Right kidney (tissue), 9 donors: ENCODE results near the gene CFHR3.
"Not testable (repeated sequence)": the region's sequence is repeated elsewhere in the genome, so short reads cannot be mapped to it uniquely, and the experiment has no call there.

Source experiments
- DNase-seq: peaks from one replicate; pipeline ENCODE4 v3.0.0-alpha.2; 2016
- long read RNA-seq, 8 donors: transcript quantifications; one replicate each; lab custom pipeline, GENCODE V29; 2026

CFHR3 gene
- long read RNA-seq, donor 1, result 0 reads
- long read RNA-seq, donor 2, result 0 reads
- long read RNA-seq, donor 3, result 0 reads
- long read RNA-seq, donor 4, result 0 reads
- long read RNA-seq, donor 5, result 0 reads
- long read RNA-seq, donor 6, result 0 reads
- long read RNA-seq, donor 7, result 0 reads
- long read RNA-seq, donor 8, result 0 reads

GRCh38 chr1:196774603-196775002 is at the start of gene CFHR3:
TSS of gene CFHR3 (plus strand) at chr1:196774840. CDS start at chr1:196774887, 47 bp downstream.
- no peak for DNase-seq

DNA sequence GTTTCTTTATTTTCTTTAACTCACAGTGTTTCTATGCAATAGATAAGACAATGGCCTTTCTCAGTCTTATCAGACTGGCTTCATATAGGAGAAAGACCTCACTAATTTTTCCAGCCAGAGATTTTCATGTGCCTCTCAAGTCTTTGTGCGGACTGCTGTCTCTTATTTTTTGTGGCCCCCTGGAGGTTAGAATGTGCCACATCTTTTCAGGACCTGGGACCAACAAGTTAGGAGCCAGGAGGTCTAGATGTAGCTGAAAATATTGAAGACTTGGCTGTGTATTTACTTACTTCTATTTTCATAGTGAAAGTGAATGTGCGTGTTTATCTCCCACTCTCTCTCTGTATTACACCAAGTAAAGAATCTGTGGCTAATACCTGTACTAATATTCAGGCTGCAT is 42.1 kb upstream of the CFHR3 start:
- DNase-seq, result no peak

DNA sequence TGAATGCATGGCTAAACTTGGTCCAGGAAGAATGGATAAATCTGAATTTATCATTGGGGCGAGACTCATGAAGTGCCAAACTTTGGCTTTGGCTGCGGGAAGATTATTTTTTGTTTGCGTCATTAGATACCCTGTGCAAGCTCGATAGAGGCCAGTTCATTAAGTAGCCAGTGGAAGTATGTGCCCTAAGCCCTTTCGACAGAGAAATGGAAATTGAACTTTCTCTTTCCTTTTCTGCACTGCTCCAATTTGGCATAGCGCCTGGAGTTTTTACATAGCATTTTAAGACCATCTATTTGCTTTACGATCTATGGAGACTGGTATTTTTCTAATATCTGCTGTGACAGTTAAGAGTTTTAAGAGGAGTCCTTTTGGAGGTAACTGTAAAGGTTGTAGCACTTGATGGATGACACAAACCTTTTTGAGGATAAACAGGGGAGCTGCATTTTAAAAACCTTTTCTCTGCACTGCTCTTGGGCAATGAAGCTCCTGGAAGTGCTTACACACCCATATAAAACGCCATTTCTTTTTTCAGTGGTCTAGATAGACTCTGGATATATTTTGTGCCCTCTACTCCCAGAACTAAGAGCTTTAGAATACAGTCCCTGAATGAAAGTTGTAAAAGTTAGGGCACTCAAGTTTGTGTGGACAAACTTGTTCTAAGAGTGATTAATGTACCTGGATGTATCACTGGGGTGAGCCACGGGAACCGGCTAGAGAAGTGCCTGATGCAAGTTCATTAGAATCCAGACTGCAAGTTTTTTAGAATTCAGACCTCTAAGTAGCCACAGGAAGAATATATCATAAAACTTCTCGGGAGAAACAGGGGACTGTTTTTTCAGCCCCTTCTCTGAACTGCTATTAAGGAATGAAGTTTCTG is 41.3 kb upstream of the CFHR3 start:
- DNase-seq, result no peak

GRCh38 chr1:196734006-196734405 is 40.6 kb upstream of the CFHR3 start:
- DNase-seq, result no peak

DNA sequence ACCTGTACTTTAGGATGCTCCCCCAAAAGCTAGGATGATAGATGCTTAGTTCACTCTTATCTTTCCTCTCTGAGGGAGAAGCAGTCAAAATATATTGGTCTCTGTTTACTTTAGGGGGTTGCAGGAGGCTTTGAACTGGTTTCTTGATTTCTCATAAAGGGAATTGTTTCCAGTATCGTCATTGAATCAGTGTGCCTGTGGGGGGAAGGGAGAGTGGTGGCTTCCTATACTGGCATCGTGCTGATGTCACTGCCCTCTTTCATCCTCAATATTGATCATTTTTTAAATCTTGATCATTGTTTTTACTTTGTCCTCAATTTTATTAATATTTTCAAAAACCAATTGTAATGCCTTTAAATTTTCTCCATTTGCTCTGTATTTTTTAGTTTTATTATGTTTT is 40.2 kb upstream of the CFHR3 start:
- no peak for DNase-seq

- no peak for DNase-seq
Measured at GRCh38 chr1:196738730-196739129, 35.9 kb upstream of the CFHR3 start.

- DNase-seq, result not testable (repeated sequence)
Measured at GRCh38 chr1:196743244-196743643, 31.4 kb upstream of the CFHR3 start.

DNA sequence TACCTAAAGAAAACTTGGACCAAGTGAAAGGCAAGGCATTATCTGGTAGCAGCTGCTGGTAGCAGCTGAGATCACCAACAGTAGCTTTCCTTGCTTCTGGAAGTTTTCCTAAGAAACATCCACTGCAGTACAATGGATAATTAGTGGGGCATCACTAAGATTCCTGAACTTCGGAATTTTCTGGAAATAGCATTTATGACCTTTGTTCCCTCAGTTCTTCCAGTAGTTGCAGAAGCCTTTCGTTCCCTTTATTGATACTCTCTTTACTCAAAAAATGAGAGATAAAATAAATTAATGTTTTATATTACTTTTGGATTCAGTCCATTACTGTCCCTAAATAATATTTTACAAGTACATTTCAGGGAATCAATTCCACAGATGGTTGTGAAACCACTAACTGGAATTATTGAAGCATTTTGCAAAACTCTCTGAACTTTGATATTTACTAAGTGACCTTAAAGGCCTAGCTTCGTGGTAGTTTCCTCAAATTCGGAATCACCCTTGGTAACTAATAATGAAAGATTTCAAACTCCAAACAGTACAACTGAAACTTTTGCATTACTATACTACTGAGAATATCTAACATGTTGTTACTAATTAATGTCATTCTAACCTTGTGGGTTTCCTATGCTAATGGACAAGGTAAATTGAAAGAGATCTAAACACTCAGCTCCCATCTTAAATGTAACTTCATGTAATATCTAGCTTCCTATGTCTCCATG is 9.5 kb upstream of the CFHR3 start:
- DNase-seq, result not testable (repeated sequence)

DNA sequence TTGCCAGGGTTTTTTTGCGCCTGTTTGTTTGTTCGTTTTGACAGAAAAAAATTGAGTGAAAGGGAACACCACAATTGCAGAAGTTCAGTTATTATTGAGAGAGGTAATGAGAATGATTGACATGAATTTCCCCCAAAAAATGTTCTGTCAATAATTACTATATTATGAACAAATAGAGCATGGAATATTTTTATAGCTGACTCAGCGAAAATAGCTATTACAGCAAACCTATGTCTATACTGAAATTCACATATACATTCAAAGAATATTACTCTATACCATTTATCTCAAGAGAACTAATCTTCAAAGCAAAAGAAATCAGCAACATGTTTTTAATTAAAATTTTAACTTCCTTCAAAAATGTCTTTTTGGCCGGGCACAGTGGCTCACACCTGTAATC is 4.8 kb upstream of the CFHR3 start:
- not testable (repeated sequence) for DNase-seq

DNA sequence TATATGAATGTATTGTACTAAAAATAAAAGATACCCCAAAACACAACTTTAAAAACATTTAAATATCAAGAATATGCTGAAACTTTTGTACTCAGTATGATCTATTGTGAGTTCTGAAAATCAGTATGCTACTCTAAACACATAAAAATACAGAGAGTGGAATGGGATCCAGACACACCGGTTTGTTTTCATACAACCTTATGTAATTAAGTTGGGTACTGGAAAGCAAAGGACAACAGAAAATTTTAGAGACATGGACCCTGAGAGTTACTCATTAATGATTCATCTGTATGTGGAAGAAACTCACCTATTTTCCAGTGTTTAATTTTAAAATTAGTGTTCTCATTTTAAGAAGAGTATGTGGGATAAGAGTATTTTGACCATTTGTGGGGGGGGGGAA is 927 bp upstream of the CFHR3 start:
- DNase-seq, result no peak

- DNase-seq, result no peak
Measured at GRCh38 chr1:196774175-196774574, 465 bp upstream of the CFHR3 start.

GRCh38 chr1:196777603-196778002 is 3.0 kb downstream of the CFHR3 start:
- no peak for DNase-seq

GRCh38 chr1:196779093-196779492 is 4.5 kb downstream of the CFHR3 start:
- no peak for DNase-seq

GRCh38 chr1:196791252-196791651 is 16.6 kb downstream of the CFHR3 start:
- not testable (repeated sequence) for DNase-seq

GRCh38 chr1:196794103-196794502 is 19.5 kb downstream of the CFHR3 start:
- DNase-seq, result not testable (repeated sequence)

- DNase-seq, result no peak
Measured at GRCh38 chr1:196797891-196798290, 23.3 kb downstream of the CFHR3 start.

- DNase-seq, result not testable (repeated sequence)
Measured at GRCh38 chr1:196801920-196802319, 27.3 kb downstream of the CFHR3 start.

DNA sequence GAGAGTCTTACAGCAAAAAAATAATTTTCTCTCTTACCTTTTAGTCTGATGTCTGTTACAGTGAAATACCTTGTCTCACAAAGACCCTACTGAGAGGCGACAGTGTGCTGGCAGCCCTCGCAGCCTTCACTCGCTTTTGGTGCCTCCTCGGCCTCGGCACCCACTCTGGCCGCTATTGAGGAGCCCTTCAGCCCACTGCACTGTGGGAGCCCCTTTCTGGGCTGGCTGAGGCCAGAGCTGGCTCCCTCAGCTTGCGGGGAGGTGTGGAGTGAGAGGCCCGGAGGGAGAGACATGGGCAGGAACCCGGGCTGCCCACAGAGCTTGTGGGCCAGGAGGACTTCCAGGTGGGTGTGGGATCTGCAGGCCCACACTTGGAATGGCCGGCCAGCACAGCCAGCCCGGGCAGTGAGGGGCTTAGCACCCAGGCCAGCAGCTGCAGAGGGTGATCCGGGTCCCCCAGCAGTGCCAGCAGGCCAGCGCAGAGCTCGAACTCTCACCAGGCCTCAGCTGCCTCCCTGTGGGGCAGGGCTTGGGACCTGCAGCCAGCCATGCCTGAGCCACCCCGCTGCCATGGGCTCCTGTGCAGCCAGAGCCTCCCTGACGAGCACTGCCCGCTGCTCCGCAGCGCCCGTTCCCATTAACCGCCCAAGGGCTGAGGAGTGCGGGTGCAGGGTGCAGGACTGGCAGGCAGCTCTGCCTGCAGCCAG is 34.0 kb downstream of the CFHR3 start:
- DNase-seq, result no peak

- not testable (repeated sequence) for DNase-seq
Measured at GRCh38 chr1:196817442-196817841, 42.8 kb downstream of the CFHR3 start.

- not testable (repeated sequence) for DNase-seq
Measured at GRCh38 chr1:196819531-196819930, 44.9 kb downstream of the CFHR3 start, which contains the start of gene CFHR1. TSS of gene CFHR1 (plus strand) at chr1:196819731. CDS start at chr1:196819845, 114 bp downstream.

DNA sequence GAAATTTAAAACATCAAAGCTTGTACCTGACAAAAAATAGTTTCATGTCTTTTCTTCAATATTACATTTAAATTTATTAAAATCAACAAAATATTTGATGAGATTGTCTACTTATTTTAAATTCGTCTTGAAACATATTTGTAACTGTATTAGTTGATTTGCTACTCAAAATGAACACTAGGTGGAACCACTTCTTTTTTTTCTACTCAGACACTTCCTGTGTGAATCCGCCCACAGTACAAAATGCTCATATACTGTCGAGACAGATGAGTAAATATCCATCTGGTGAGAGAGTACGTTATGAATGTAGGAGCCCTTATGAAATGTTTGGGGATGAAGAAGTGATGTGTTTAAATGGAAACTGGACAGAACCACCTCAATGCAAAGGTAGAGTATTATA is 53.2 kb downstream of the CFHR3 start:
- not testable (repeated sequence) for DNase-seq
